Thyroid gland (tissue), 4 donors: ENCODE measurements around the gene CDIP1. TPM values are rescaled to one million over a fixed set of nuclear protein-coding genes. Genes with fewer than 3 reads are reported as not detected.

Experiments used
- DNase-seq, 2 donors: peaks; one replicate each; pipeline ENCODE4 v3.0.0-alpha.2; 2019
- H3K27ac ChIP-seq, 3 donors: fragments of 200-600 bp; sonication (generic); 1 replicate in 2 of 3; 2 replicates in 1 of 3; pipeline ENCODE4 v1.5.1; 2016 to 2019; ENCODE audit warnings: mild to moderate bottlenecking in 1 of 3, moderate library complexity in 1 of 3
- H3K27me3 ChIP-seq: fragments of 200-600 bp; sonication (generic); one replicate; pipeline ENCODE4 v1.5.1; 2019
- H3K36me3 ChIP-seq, 2 donors: fragments of 200-600 bp; sonication (generic); one replicate each; pipeline ENCODE4 v1.5.1; 2016 to 2019
- H3K4me1 ChIP-seq, 2 donors: fragments of 200-600 bp; sonication (generic); one replicate each; pipeline ENCODE4 v1.5.1; 2017 to 2019
- H3K4me3 ChIP-seq, 3 donors: fragments of 200-600 bp; sonication (generic); replicated peaks in 1 of 3; 1 replicate in 2 of 3; 2 replicates in 1 of 3; pipeline ENCODE4 v1.5.1; 2016; ENCODE audit warnings: mild to moderate bottlenecking in 1 of 3
- H3K9me3 ChIP-seq: fragments of 200-600 bp; sonication (generic); one replicate; pipeline ENCODE4 v1.5.1; 2017
- CTCF ChIP-seq, 6 experiments: fragments of 200-600 bp in 3 of 6; fragments of 450-650 bp in 3 of 6; sonication (generic) in 3 of 6; IDR thresholded peaks; one replicate each; pipeline ENCODE4 v1.5.1; 2016 to 2019; ENCODE audit warnings: antibody characterized with exemption in 6 of 6, mild to moderate bottlenecking in 2 of 6, inconsistent platforms in 1 of 6, moderate library complexity in 1 of 6
- POLR2A ChIP-seq, 2 donors: fragments of 450-650 bp; IDR thresholded peaks; one replicate each; pipeline ENCODE4 v1.6.1; 2017; ENCODE audit warnings: antibody characterized with exemption in 2 of 2, mild to moderate bottlenecking in 2 of 2, moderate library complexity in 1 of 2
- WGBS, 2 donors: methylation state at CpG; one replicate each; pipeline ENCODE4 v1.1.5; 2017; 5-methylcytosine and 5-hydroxymethylcytosine counted together
- intact Hi-C: fragments of 100-400 bp; cut with DNase I; formaldehyde crosslinking; loops from one replicate; pipeline ENCODE4 v1.15.1; 2023
- total RNA-seq, 4 donors: library from RNA; depleted of rRNA; stranded (reverse); fragments of >200 nt; gene quantifications; one replicate each; pipeline ENCODE4 v1.2.3, GENCODE V29; 2016

The CDIP1 gene
- total RNA-seq, 4 donors from 2014 or later, result 15.5 to 25.4 (median 25.2) TPM

GRCh38 chr16:4557973-4558372 is 19.4 kb upstream of the CDIP1 start:
- H3K27me3 ChIP-seq, result no peaks in the 10 kb centered on the region
- no peak overlapping the region for H3K4me3 ChIP-seq
- intact Hi-C loops, result no loop called here
- TF ChIP-seq CTCF (IDR thresholded peaks at IDR 0.05), result no peak
- no peak for DNase-seq
- no peak overlapping the region for H3K27ac ChIP-seq
- H3K36me3 ChIP-seq, result no peaks in the 10 kb centered on the region
- H3K4me1 ChIP-seq, result peaks cover 0 to 3% of the 10 kb centered on the region in 2 donors
- 82 to 88% methylated on average over 10 of the region's 10 CpGs for WGBS, 2 donors
- no peaks in the 10 kb centered on the region for H3K9me3 ChIP-seq

DNA sequence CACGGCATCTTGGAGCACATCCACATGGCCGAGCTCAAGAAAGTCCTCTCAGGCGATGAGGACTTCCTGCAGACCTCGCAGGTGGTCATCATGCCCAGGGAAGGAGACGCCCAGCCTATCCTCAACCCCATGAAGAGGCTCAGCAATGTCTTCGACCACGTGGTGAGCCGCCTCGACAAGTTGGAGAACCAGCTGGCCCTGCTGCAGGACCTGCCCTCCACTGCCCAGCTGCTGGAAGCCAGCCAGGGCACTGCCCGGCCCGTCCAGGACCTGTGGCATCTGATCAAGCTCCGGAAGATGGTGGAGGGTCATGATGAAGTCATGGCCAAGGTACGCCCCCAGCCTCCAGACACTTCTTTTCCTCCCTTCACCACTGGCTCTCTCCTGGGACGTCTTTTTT is 18.0 kb upstream of the CDIP1 start:
- no peak for TF ChIP-seq POLR2A (IDR thresholded peaks at IDR 0.05)
- TF ChIP-seq CTCF (IDR thresholded peaks at IDR 0.05), result no peak
- 48 to 57% methylated on average over 5 of the region's 14 CpGs for WGBS, 2 donors
- no peaks in the 10 kb centered on the region for H3K4me1 ChIP-seq
- H3K9me3 ChIP-seq, result no peaks in the 10 kb centered on the region
- DNase-seq, result peak; percentile 34 to 40
- H3K36me3 ChIP-seq, result no peaks in the 10 kb centered on the region
- H3K27me3 ChIP-seq, result no peaks in the 10 kb centered on the region
- no peak overlapping the region for H3K4me3 ChIP-seq
- no peak overlapping the region for H3K27ac ChIP-seq
- intact Hi-C loops, result no loop called here

DNA sequence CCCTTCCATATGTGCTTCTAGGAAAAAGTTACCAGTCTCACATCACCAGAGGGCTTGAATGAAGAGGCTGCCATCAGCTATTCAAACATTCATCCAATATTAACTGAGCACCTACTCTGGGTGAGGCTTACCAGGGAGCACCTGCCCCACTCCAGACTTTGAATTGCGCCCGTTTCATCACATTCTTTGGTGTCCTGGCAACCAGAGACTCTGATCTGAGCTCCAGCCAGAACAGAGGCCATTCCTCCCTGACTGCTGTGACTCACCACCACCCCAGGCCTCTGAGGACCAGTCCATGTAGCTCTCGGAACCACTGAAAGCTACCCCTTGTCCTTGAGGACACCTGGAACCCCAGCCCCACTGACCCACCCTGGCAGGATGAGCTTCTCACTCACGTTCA is 17.5 kb upstream of the CDIP1 start, which contains the start of gene C16orf96:
Gene C16orf96 (plus strand): TSS at position 229 of the 400 bp plus-strand sequence. CDS start 150 bp downstream, at position 379.
- H3K9me3 ChIP-seq, result no peaks in the 10 kb centered on the region
- H3K27me3 ChIP-seq, result no peaks in the 10 kb centered on the region
- WGBS, 2 donors, result 80 to 87% methylated on average over 2 to 3 of the region's 4 CpGs
- H3K4me1 ChIP-seq, result no peaks in the 10 kb centered on the region
- no peak within 1 kb of the TSS for H3K4me3 ChIP-seq
- no peak within 1 kb of the TSS for H3K27ac ChIP-seq
- H3K36me3 ChIP-seq, result no peaks in the 10 kb centered on the region
- DNase-seq, result no peak
- no peak for TF ChIP-seq POLR2A (IDR thresholded peaks at IDR 0.05)
- TF ChIP-seq CTCF (IDR thresholded peaks at IDR 0.05), result no peak
- intact Hi-C loops, result no loop called here

DNA sequence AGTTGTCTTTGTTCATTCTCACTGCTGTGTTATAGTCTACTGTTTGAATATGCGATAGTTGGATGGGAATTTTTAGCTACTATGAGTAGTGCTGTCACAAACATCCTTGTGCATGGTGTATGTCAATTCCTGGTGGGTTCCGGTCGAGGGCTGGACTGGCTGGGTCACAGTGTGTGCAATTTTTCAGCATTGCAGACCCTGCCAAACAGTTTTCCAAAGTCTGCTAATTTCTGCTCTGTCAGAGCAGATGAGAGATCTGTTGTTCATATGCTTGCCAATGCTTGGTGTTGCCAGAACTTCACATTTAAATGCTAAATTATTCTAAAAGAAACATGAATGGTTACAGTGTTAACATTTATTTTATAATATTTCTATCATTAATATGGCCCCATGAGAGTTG is 14.0 kb upstream of the CDIP1 start:
- TF ChIP-seq POLR2A (IDR thresholded peaks at IDR 0.05) (no peak), CTCF (IDR thresholded peaks at IDR 0.05) (no peak)
- H3K27me3 ChIP-seq, result no peaks in the 10 kb centered on the region
- intact Hi-C loops, result no loop called here

GRCh38 chr16:4550591-4550990 is 12.0 kb upstream of the CDIP1 start:
- WGBS, 2 donors, result 44 to 50% methylated on average over 4 of the region's 4 CpGs
- no peak for DNase-seq
- TF ChIP-seq CTCF (IDR thresholded peaks at IDR 0.05) (no peak), POLR2A (IDR thresholded peaks at IDR 0.05) (no peak)
- H3K27ac ChIP-seq, result no peak overlapping the region
- H3K27me3 ChIP-seq, result no peaks in the 10 kb centered on the region
- no peaks in the 10 kb centered on the region for H3K4me1 ChIP-seq
- intact Hi-C loops, result no loop called here
- H3K36me3 ChIP-seq, result no peaks in the 10 kb centered on the region
- H3K4me3 ChIP-seq, result no peak overlapping the region
- H3K9me3 ChIP-seq, result no peaks in the 10 kb centered on the region

More for the DNA sequence above, 14.0 kb upstream of the CDIP1 start:
- DNase-seq, result no peak
- Histone ChIP-seq H3K9me3 (no peaks in the 10 kb centered on the region), H3K4me1 (no peaks in the 10 kb centered on the region), H3K4me3 (no peak overlapping the region), H3K36me3 (no peaks in the 10 kb centered on the region), H3K27ac (no peak overlapping the region)
- 63 to 83% methylated on average over 3 of the region's 3 CpGs for WGBS, 2 donors
